Activated T-cell treated with anti-CD3 and anti-CD28 coated beads, Interleukin-2, amount 50 U/mL, for 4 hours (primary cell): ENCODE data around the gene ICAM3. TPM values are rescaled to one million over a fixed set of nuclear protein-coding genes. Genes with fewer than 3 reads are reported as not detected.

Source experiments
- ATAC-seq, 2 donors: fragments of 200-7000 bp; cut with Tn5 transposase; one replicate each; pipeline ENCODE4 v1.10.0; 2021
- DNase-seq: peaks from one replicate; pipeline ENCODE4 v3.0.0-alpha.2; 2020
- H3K27me3 Mint-ChIP-seq: one replicate; pipeline ENCODE4 v1.8.0; 2021; ENCODE audit warnings: low read depth, mixed read lengths
- H3K36me3 Mint-ChIP-seq: one replicate; pipeline ENCODE4 v1.8.0; 2022; ENCODE audit warnings: mixed read lengths; ENCODE audit not compliant: insufficient read depth
- H3K4me1 Mint-ChIP-seq: one replicate; pipeline ENCODE4 v1.8.0; 2021; ENCODE audit warnings: low read depth, mixed read lengths
- H3K4me3 Mint-ChIP-seq: one replicate; pipeline ENCODE4 v1.8.0; 2021; ENCODE audit warnings: mild to moderate bottlenecking, moderate library complexity, mixed read lengths
- H3K9me3 Mint-ChIP-seq: one replicate; pipeline ENCODE4 v1.8.0; 2021; ENCODE audit warnings: mixed read lengths
- total RNA-seq, 3 donors: library from RNA; stranded (reverse); gene quantifications; one replicate each; pipeline ENCODE4 v1.2.1, GENCODE V29; 2021

Gene ICAM3
- total RNA-seq, 3 donors from 2014 or later, result 60.2 to 62.3 (median 62.2) TPM

DNA sequence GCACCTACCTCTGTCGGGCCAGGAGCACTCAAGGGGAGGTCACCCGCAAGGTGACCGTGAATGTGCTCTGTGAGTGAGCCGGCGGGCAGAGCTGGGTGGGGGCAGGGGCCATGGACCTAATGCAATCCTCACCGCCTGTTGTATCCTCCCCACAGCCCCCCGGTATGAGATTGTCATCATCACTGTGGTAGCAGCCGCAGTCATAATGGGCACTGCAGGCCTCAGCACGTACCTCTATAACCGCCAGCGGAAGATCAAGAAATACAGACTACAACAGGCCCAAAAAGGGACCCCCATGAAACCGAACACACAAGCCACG lies 54.5 kb downstream of the ICAM3 start:
- Mint-ChIP-seq H3K27me3 (peaks cover 21% of the 10 kb centered on the region), H3K4me3 (no peak overlapping the region), H3K9me3 (no peaks in the 10 kb centered on the region), H3K4me1 (peaks cover 40% of the 10 kb centered on the region), H3K36me3 (peaks cover 19% of the 10 kb centered on the region)
- ATAC-seq, result no peak
- DNase-seq, result no peak

DNA sequence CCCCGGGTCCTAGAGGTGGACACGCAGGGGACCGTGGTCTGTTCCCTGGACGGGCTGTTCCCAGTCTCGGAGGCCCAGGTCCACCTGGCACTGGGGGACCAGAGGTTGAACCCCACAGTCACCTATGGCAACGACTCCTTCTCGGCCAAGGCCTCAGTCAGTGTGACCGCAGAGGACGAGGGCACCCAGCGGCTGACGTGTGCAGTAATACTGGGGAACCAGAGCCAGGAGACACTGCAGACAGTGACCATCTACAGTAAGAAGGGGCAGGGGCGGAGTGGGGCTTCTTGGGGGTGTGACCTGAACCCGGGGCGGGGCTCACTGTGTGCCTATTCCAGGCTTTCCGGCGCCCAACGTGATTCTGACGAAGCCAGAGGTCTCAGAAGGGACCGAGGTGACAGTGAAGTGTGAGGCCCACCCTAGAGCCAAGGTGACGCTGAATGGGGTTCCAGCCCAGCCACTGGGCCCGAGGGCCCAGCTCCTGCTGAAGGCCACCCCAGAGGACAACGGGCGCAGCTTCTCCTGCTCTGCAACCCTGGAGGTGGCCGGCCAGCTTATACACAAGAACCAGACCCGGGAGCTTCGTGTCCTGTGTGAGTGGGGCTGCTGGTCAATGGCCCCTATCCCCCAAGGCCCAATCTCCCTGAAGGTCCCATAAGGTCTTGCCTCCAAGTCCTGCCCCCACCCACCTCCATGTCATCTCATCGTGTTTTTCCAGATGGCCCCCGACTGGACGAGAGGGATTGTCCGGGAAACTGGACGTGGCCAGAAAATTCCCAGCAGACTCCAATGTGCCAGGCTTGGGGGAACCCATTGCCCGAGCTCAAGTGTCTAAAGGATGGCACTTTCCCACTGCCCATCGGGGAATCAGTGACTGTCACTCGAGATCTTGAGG lies 55.1 kb downstream of the ICAM3 start:
- no peaks in the 10 kb centered on the region for H3K9me3 Mint-ChIP-seq
- no peak for ATAC-seq
- no peak for DNase-seq
- H3K4me3 Mint-ChIP-seq, result no peak overlapping the region
- H3K27me3 Mint-ChIP-seq, result peaks cover 18% of the 10 kb centered on the region
- H3K4me1 Mint-ChIP-seq, result peaks cover 39% of the 10 kb centered on the region
- H3K36me3 Mint-ChIP-seq, result peaks cover 20% of the 10 kb centered on the region

Other genes with a start within 250 kb of the ICAM3 start
- gene ANGPTL6, start 236.9 kb downstream of the ICAM3 start, total RNA-seq, result 10 to 100 TPM in 1 of 3 donors, 1 to 10 TPM in 2; 9.2 to 11.0 (median 9.2) TPM
- 100 to 1,000 TPM; 479 to 497 (median 489) TPM for gene PPAN, start 233.3 kb downstream of the ICAM3 start, total RNA-seq
- gene P2RY11, start 227.9 kb downstream of the ICAM3 start, total RNA-seq, result 10 to 100 TPM; 74.8 to 87.5 (median 82.6) TPM
- gene EIF3G, start 219.7 kb downstream of the ICAM3 start, total RNA-seq, result 100 to 1,000 TPM; 503 to 538 (median 523) TPM
- gene DNMT1, start 144.7 kb downstream of the ICAM3 start, total RNA-seq, result 100 to 1,000 TPM; 353 to 433 (median 355) TPM
- 10 to 100 TPM; 15.0 to 18.4 (median 16.0) TPM for gene S1PR2, start 108.3 kb downstream of the ICAM3 start, total RNA-seq
- 100 to 1,000 TPM; 213 to 268 (median 239) TPM for gene MRPL4, start 87.4 kb downstream of the ICAM3 start, total RNA-seq
- gene ICAM1, start 68.5 kb downstream of the ICAM3 start, total RNA-seq, result 10 to 100 TPM; 25.6 to 48.5 (median 39.5) TPM
- gene ICAM4, start 52.7 kb downstream of the ICAM3 start, total RNA-seq, result under 1 TPM; 0.27 to 0.53 (median 0.38) TPM
- 1 to 10 TPM; 3.1 to 4.3 (median 3.1) TPM for gene ICAM5, start 49.7 kb downstream of the ICAM3 start, total RNA-seq
- gene ZGLP1, start 29.8 kb downstream of the ICAM3 start, total RNA-seq, result 10 to 100 TPM in 1 of 3 donors, 1 to 10 TPM in 2; 6.9 to 10.1 (median 9.3) TPM
- 10 to 100 TPM; 32.5 to 43.0 (median 38.3) TPM for gene FDX2, start 23.6 kb downstream of the ICAM3 start, total RNA-seq
- 100 to 1,000 TPM; 135 to 143 (median 135) TPM for gene RAVER1, start 6.1 kb downstream of the ICAM3 start, total RNA-seq
- 100 to 1,000 TPM; 196 to 226 (median 206) TPM for gene TYK2, start 40.9 kb upstream of the ICAM3 start, total RNA-seq
- gene CDC37, start 63.9 kb upstream of the ICAM3 start, total RNA-seq, result 100 to 1,000 TPM; 298 to 311 (median 303) TPM
- 1 to 10 TPM; 4.0 to 4.8 (median 4.2) TPM for gene PDE4A, start 80.9 kb upstream of the ICAM3 start, total RNA-seq
- gene KEAP1, start 163.7 kb upstream of the ICAM3 start, total RNA-seq, result 10 to 100 TPM; 89.9 to 98.7 (median 92.9) TPM
- under 1 TPM; 0.15 to 0.27 (median 0.24) TPM for gene S1PR5, start 177.8 kb upstream of the ICAM3 start, total RNA-seq
- 10 to 100 TPM; 36.3 to 47.1 (median 39.9) TPM for gene ATG4D, start 204.3 kb upstream of the ICAM3 start, total RNA-seq
- 10 to 100 TPM; 74.2 to 95.4 (median 87.4) TPM for gene KRI1, start 226.4 kb upstream of the ICAM3 start, total RNA-seq
- 10 to 100 TPM; 15.3 to 19.8 (median 19.7) TPM for gene CDKN2D, start 229.4 kb upstream of the ICAM3 start, total RNA-seq
- gene AP1M2, start 247.7 kb upstream of the ICAM3 start, total RNA-seq, result under 1 TPM in 2 of 3 donors, not detected in 1; 0.43 to 0.95 TPM